GM12878 (cell line): ENCODE results near the gene SYT10. TPM values are rescaled to one million over a fixed set of nuclear protein-coding genes. Genes with fewer than 3 reads are reported as not detected.

Source experiments
- ATAC-seq: fragments of 200-7000 bp; cut with Tn5 transposase; 3 replicates; pipeline ENCODE4 v1.9.1; 2020; ENCODE audit warnings: mild to moderate bottlenecking, moderate library complexity
- BruUV-seq: library from RNA; stranded (reverse); fragments of 400-500 nt; replicated peaks from 2 replicates; lab custom pipeline; 2021; lab: Mats Ljungman, UMichigan
- CTCF ChIA-PET: fragments of 300-600 bp; sonication (Branson Sonifier 250); formaldehyde crosslinking; extraction: SDS; loops from one replicate; lab custom pipeline; 2021; ENCODE audit warnings: inconsistent platforms; lab: Yijun Ruan, JAX
- POLR2A ChIA-PET: fragments of 350-600 bp; formaldehyde crosslinking; extraction: SDS; loops from one replicate; lab custom pipeline; 2021; ENCODE audit warnings: inconsistent platforms; lab: Charles Lee
- RAD21 ChIA-PET: fragments of 300-600 bp; sonication (Branson Sonifier 250); formaldehyde crosslinking; loops from one replicate; lab custom pipeline; 2023; ENCODE audit warnings: antibody characterized with exemption; ENCODE audit not compliant: unreplicated experiment; lab: Charles Lee
- SMC1A ChIA-PET: fragments of 300-600 bp; sonication (Branson Sonifier 250); formaldehyde crosslinking; loops from one replicate; lab custom pipeline; 2023; ENCODE audit not compliant: unreplicated experiment, uncharacterized antibody; lab: Charles Lee
- DNase-seq: peaks from one replicate; pipeline ENCODE4 v3.0.0-alpha.2; 2011; ENCODE audit warnings: low read depth, low spot score
- FAIRE-seq: peaks from 3 replicates; lab custom pipeline; 2011; peaks lifted over from hg19 to GRCh38; lab: Jason Lieb, UNC
- H2AFZ ChIP-seq: 2 replicates; pipeline ENCODE4 v1.6.0; 2011; ENCODE audit warnings: low read depth, low read length, control low read depth; ENCODE audit not compliant: control insufficient read depth
- H3K27ac ChIP-seq: 2 replicates; pipeline ENCODE4 v1.5.1; 2011; ENCODE audit warnings: control low read depth; ENCODE audit not compliant: control insufficient read depth, insufficient read depth
- H3K27me3 ChIP-seq, 2 experiments: replicated peaks in 1 of 2; 2 replicates each; pipeline versions ENCODE4 v1.6.0 to v1.6.1; 2011; ENCODE audit warnings: low read length in 1 of 2; ENCODE audit not compliant: control insufficient read depth in 2 of 2, insufficient read depth in 2 of 2
- H3K36me3 ChIP-seq, 2 experiments: 2 replicates each; pipeline ENCODE4 v1.5.1; 2011; ENCODE audit warnings: low read length in 1 of 2; ENCODE audit not compliant: control insufficient read depth in 2 of 2, insufficient read depth in 2 of 2
- H3K4me1 ChIP-seq: 2 replicates; pipeline ENCODE4 v1.6.1; 2011; ENCODE audit warnings: mild to moderate bottlenecking, low read length, moderate library complexity, mixed read lengths; ENCODE audit not compliant: control insufficient read depth, insufficient read depth
- H3K4me2 ChIP-seq: 2 replicates; pipeline ENCODE4 v1.6.0; 2011; ENCODE audit warnings: control low read depth; ENCODE audit not compliant: control insufficient read depth, insufficient read depth
- H3K4me3 ChIP-seq: fragments of 200-600 bp; sonication (generic); 2 replicates; pipeline ENCODE4 v1.5.1; 2016
- H3K79me2 ChIP-seq: 2 replicates; pipeline ENCODE4 v1.6.0; 2011; ENCODE audit warnings: low read length; ENCODE audit not compliant: control insufficient read depth, insufficient read depth
- H3K9ac ChIP-seq: 2 replicates; pipeline ENCODE4 v1.8.0; 2011; ENCODE audit warnings: low read length, control low read depth, mixed read lengths; ENCODE audit not compliant: control insufficient read depth, insufficient read depth
- H3K9me3 ChIP-seq: replicated peaks from 3 replicates; pipeline ENCODE4 v1.5.1; 2011; ENCODE audit warnings: mild to moderate bottlenecking, low read length; ENCODE audit not compliant: control insufficient read depth, insufficient read depth
- H4K20me1 ChIP-seq: 2 replicates; pipeline ENCODE4 v1.6.0; 2011; ENCODE audit not compliant: control insufficient read depth, insufficient read depth
- IRF5 ChIP-seq: fragments of 450-650 bp; IDR thresholded peaks from 2 replicates; pipeline ENCODE4 v1.6.1; 2017; ENCODE audit warnings: borderline replicate concordance
- JUNB ChIP-seq: IDR thresholded peaks from 2 replicates; pipeline ENCODE4 v1.6.1; 2016; ENCODE audit warnings: antibody characterized with exemption, mild to moderate bottlenecking
- MYC ChIP-seq: IDR thresholded peaks from 2 replicates; pipeline ENCODE4 v1.6.1; 2011; ENCODE audit warnings: mild to moderate bottlenecking, low read length, moderate library complexity, inconsistent platforms; ENCODE audit not compliant: insufficient read depth, insufficient replicate concordance, insufficient read length, severe bottlenecking
- NFXL1 ChIP-seq: fragments of 450-650 bp; IDR thresholded peaks from 2 replicates; pipeline ENCODE4 v1.6.1; 2017; ENCODE audit warnings: antibody characterized with exemption, mild to moderate bottlenecking, borderline replicate concordance
- NFYB ChIP-seq: IDR thresholded peaks from 2 replicates; pipeline ENCODE4 v1.6.1; 2011; ENCODE audit warnings: low read depth, mild to moderate bottlenecking, low read length, improper control_type of control experiment, moderate library complexity; ENCODE audit not compliant: insufficient read depth
- RB1 ChIP-seq: fragments of 450-650 bp; formaldehyde crosslinking; IDR thresholded peaks from 2 replicates; pipeline ENCODE4 v1.6.1; 2017; ENCODE audit warnings: mild to moderate bottlenecking, borderline replicate concordance
- SMAD5 ChIP-seq: IDR thresholded peaks from 2 replicates; pipeline ENCODE4 v1.6.1; 2016; ENCODE audit warnings: antibody characterized with exemption, low read depth
- TBL1XR1 ChIP-seq: IDR thresholded peaks from 2 replicates; pipeline ENCODE4 v1.6.1; 2012; ENCODE audit warnings: low read depth, low read length, improper control_type of control experiment
- WRNIP1 ChIP-seq: IDR thresholded peaks from 2 replicates; pipeline ENCODE4 v1.6.1; 2011; ENCODE audit warnings: low read depth, low read length, improper control_type of control experiment, borderline replicate concordance
- YY1 ChIP-seq: IDR thresholded peaks from 2 replicates; pipeline ENCODE4 v1.6.1; 2011; ENCODE audit warnings: low read depth, mild to moderate bottlenecking, low read length
- WGBS: methylation state at CpG from one replicate; pipeline ENCODE4 v1.1.6; 2016; ENCODE audit warnings: low lambda C conversion rate; ENCODE audit not compliant: insufficient replicate concordance, insufficient coverage; ENCODE audit errors: missing lambda C conversion rate; 5-methylcytosine and 5-hydroxymethylcytosine counted together
- in situ Hi-C: fragments of 300-500 bp; cut with MboI; formaldehyde crosslinking; loops from 9 replicates; pipeline ENCODE4 v1.14.3; 2018; ENCODE audit warnings: mixed read lengths
- intact Hi-C: fragments of 100-400 bp; cut with micrococcal nuclease; formaldehyde crosslinking; loops from one replicate; pipeline ENCODE4 v1.14.2; 2022; ENCODE audit not compliant: unreplicated experiment
- polyA plus RNA-seq, 11 experiments: library from polyadenylated mRNA; depleted of rRNA in 4 of 11; unstranded in 6 of 11; stranded (reverse) in 5 of 11; fragments of >200 nt; fragmentation: Nextera tagmentation in 4 of 11; fragmentation: Illumina TruSeq in 1 of 11; extraction: Ambion mirVana in 4 of 11; extraction: Trizol in 1 of 11; gene quantifications; 1 replicate in 1 of 11; 2 replicates in 10 of 11; pipeline versions ENCODE4 v1.2.1 to v1.2.3, GENCODE V29; 2011 to 2016; ENCODE audit warnings: inconsistent platforms in 2 of 11, missing spikeins in 2 of 11, low read depth in 1 of 11
- total RNA-seq, 4 experiments: library from RNA; depleted of rRNA in 3 of 4; stranded (reverse); fragments of >200 nt in 3 of 4; fragmentation: Illumina TruSeq in 1 of 4; extraction: Trizol in 1 of 4; gene quantifications; 2 replicates each; pipeline versions ENCODE4 v1.2.1 to v1.2.3, GENCODE V29; 2013 to 2021

Gene SYT10
- total and polyA plus RNA-seq, 10 of the 15 experiments (the other 5 are each of a cell fraction or from before 2014, with no cell fraction given), result 0.05 TPM; not detected in 9

- no peak overlapping the region for H3K4me3 ChIP-seq
- no peaks in the 10 kb centered on the region for H3K9me3 ChIP-seq
- no peak overlapping the region for H3K4me2 ChIP-seq
- no peaks in the 10 kb centered on the region for H3K27me3 ChIP-seq
- BruUV-seq, result no TSS peak
- POLR2A ChIA-PET, result no interaction called here
- ATAC-seq (no peak), DNase-seq (no peak), FAIRE-seq (no peak)
- in situ Hi-C loops, result no loop called here
- H3K36me3 ChIP-seq, result no peaks in the 10 kb centered on the region
- no peak overlapping the region for H2AFZ ChIP-seq
- RAD21 ChIA-PET, result no interaction called here
- H3K9ac ChIP-seq, result no peak overlapping the region
- no peaks in the 10 kb centered on the region for H4K20me1 ChIP-seq
- CTCF ChIA-PET, result interaction anchor here (0.6 kb wide), 1 partner anchor 1219 kb away, joined by 3 read pairs; no protein-coding TSS in a partner anchor
- TF ChIP-seq RB1, result no peak
- TF ChIP-seq MYC, result no peak
- no peak for TF ChIP-seq JUNB
- no peak for TF ChIP-seq WRNIP1
- no peak for TF ChIP-seq TBL1XR1
- no peak for TF ChIP-seq SMAD5
- TF ChIP-seq IRF5, result no peak
- no peak for TF ChIP-seq NFYB
- TF ChIP-seq YY1, result no peak
- no peak for TF ChIP-seq NFXL1
- SMC1A ChIA-PET, result no interaction called here
- WGBS, result 32% methylated on average over 4 of the region's 4 CpGs
- intact Hi-C loops, result no loop called here
- H3K27ac ChIP-seq, result no peak overlapping the region
- no peaks in the 10 kb centered on the region for H3K4me1 ChIP-seq
- no peaks in the 10 kb centered on the region for H3K79me2 ChIP-seq
These were observed 56.1 kb downstream of the SYT10 start for GRCh38 chr12:33383503-33383902.
